ENCODE measurements around the gene BCOR. TPM values are rescaled to one million over a fixed set of nuclear protein-coding genes. Genes with fewer than 3 reads are reported as not detected.
A peak's percentile ranks its signal among the peaks of the same experiment; 100 is the strongest.

BCOR gene
- total RNA-seq, 2 experiments from 2014 or later, result 48.0 to 64.3 TPM

DNA sequence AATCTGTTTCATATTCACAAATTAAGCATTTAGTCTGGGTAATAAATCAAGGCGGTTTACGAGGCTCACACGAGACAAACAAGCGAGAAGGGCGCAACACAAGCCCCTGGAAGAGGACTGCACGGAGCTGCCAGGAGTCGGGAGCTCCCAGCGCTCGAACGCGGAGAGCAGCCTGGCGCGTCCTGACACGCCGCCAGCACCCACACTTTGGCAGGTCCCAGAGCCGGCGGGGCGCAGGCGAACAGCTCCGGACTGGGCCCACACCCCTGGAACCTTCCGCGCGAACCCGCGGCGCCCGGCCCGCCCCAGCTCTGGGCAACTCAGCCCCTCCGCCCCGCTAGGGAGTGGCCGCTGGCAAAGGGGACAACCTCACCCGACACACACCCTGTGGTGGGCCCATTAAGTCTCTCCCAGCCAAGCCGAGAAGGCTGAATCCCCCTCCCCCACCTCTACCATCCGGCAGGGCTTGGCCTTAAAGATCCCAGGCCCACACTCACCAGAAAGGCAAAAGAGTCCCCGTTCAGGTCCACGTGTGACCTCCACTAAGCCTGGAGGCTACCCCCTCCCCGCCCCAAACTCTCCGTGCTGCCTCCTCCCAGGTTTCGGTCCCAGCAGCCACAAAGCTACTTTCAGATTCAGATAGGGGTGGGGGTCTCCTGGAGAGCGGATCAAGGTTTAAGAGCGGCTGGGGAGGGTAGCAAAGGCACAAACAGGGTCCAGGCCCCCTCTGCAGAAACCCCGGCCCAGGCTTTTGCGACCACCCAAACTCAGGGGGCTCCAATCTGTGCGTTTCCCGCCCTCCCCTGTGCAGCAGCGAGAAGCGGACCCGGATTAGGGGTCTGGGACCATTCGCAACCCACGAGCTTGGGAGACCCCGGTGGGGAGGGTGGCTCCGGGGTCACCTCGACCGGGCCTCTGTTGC is 47.5 kb upstream of the BCOR start:
- ChIA-PET POLR2A (no interaction called here), CTCF (ENCODE audit: unreplicated experiment) (no interaction called here)
- no peak for DNase-seq (ENCODE audit: low spot score)

DNA sequence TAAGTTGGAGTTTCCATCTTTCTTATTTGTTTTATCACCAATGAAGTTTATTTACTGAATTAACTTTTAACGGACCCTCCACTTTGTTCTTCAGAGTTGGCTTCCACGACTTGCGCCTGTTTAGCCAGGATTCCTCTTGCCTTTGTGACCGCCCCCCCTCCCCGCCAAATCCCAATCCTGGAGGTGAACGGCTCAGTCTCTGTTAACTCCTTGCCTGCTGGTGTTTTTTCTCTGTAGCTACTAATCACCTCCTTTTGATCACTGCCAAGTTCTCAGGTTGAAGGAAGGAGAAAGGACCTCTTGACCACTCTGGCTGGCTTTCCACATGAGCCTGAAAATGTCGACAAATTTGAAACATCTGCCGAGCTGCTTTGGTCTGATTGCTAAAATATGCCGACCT is 46.8 kb upstream of the BCOR start:
- ChIA-PET POLR2A (no interaction called here), CTCF (ENCODE audit: unreplicated experiment) (no interaction called here)
- H3K9me3 ChIP-seq (ENCODE audit: low read length), result no peaks in the 10 kb centered on the region
- H3K27ac ChIP-seq (ENCODE audit: low read depth, low read length, poor library complexity, severe bottlenecking), result no peak overlapping the region
- no peak for TF ChIP-seq EZH2phosphoT487 (IDR thresholded peaks at IDR 0.05; ENCODE audit: borderline replicate concordance, low read depth, low read length)
- TF ChIP-seq, protein P1, sequence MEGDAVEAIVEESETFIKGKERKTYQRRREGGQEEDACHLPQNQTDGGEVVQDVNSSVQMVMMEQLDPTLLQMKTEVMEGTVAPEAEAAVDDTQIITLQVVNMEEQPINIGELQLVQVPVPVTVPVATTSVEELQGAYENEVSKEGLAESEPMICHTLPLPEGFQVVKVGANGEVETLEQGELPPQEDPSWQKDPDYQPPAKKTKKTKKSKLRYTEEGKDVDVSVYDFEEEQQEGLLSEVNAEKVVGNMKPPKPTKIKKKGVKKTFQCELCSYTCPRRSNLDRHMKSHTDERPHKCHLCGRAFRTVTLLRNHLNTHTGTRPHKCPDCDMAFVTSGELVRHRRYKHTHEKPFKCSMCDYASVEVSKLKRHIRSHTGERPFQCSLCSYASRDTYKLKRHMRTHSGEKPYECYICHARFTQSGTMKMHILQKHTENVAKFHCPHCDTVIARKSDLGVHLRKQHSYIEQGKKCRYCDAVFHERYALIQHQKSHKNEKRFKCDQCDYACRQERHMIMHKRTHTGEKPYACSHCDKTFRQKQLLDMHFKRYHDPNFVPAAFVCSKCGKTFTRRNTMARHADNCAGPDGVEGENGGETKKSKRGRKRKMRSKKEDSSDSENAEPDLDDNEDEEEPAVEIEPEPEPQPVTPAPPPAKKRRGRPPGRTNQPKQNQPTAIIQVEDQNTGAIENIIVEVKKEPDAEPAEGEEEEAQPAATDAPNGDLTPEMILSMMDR (conservative IDR thresholded peaks at IDR 0.05; ENCODE audit: low read length), result no peak
- H4K20me1 ChIP-seq (ENCODE audit: insufficient read depth, low read length), result no peaks in the 10 kb centered on the region
- H2AFZ ChIP-seq (ENCODE audit: low read length), result no peak overlapping the region
- BruUV-seq (replicated peaks), result no TSS peak
- H3K36me3 ChIP-seq (ENCODE audit: insufficient read depth, low read length), result no peaks in the 10 kb centered on the region
- no peak overlapping the region for H3K4me3 ChIP-seq (ENCODE audit: low read depth, low read length, poor library complexity, severe bottlenecking)
- no peaks in the 10 kb centered on the region for H3K79me2 ChIP-seq (ENCODE audit: insufficient read depth, low read depth, low read length)
- H3K4me1 ChIP-seq (ENCODE audit: insufficient read depth, low read length, poor library complexity, severe bottlenecking), result peaks cover 57% of the 10 kb centered on the region
- H3K4me2 ChIP-seq (ENCODE audit: low read length), result no peak overlapping the region
- intact Hi-C loops (cut with micrococcal nuclease; ENCODE audit: unreplicated experiment), result no loop called here
- H3K9me2 ChIP-seq (ENCODE audit: insufficient read depth, low read length), result no peaks in the 10 kb centered on the region
- no peak for DNase-seq (ENCODE audit: low spot score)

More for the DNA sequence above, 47.5 kb upstream of the BCOR start:
- Histone ChIP-seq H2AFZ (ENCODE audit: low read length) (no peak overlapping the region), H4K20me1 (ENCODE audit: insufficient read depth, low read length) (no peaks in the 10 kb centered on the region), H3K4me2 (ENCODE audit: low read length) (peak overlapping the region; percentile 76), H3K79me2 (ENCODE audit: insufficient read depth, low read depth, low read length) (no peaks in the 10 kb centered on the region), H3K4me3 (ENCODE audit: low read depth, low read length, poor library complexity, severe bottlenecking) (peak overlapping the region; percentile 62), H3K4me1 (ENCODE audit: insufficient read depth, low read length, poor library complexity, severe bottlenecking) (peaks cover 64% of the 10 kb centered on the region), H3K36me3 (ENCODE audit: insufficient read depth, low read length) (no peaks in the 10 kb centered on the region), H3K9me2 (ENCODE audit: insufficient read depth, low read length) (no peaks in the 10 kb centered on the region), H3K27ac (ENCODE audit: low read depth, low read length, poor library complexity, severe bottlenecking) (no peak overlapping the region), H3K9me3 (ENCODE audit: low read length) (no peaks in the 10 kb centered on the region)
- TF ChIP-seq EZH2phosphoT487 (IDR thresholded peaks at IDR 0.05; ENCODE audit: borderline replicate concordance, low read depth, low read length), result no peak
- TF ChIP-seq, protein P1 (conservative IDR thresholded peaks at IDR 0.05; ENCODE audit: low read length), result no peak
- BruUV-seq (replicated peaks), result no TSS peak
- intact Hi-C loops (cut with micrococcal nuclease; ENCODE audit: unreplicated experiment), result no loop called here

DNA sequence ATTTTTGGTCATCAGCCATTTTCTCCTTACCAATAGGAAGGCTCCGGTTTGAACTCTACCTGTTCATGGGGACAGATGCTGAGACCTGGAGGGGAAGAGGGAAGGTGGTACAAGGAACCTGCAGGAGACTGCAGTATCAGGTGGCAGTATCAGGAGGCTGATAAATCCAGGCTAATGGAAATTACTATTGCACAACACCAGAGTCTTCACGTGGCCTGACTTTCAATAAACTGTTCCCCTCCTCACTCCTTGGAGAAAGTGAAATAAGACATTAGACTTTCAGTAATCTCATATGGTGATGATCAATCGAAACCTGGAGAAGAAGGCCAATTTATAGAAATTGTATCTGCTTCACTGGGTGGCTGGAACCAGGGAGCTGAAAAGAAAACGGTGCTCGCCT is 46.2 kb upstream of the BCOR start:
- Histone ChIP-seq H3K27ac (ENCODE audit: low read depth, low read length, poor library complexity, severe bottlenecking) (no peak overlapping the region), H3K79me2 (ENCODE audit: insufficient read depth, low read depth, low read length) (no peaks in the 10 kb centered on the region), H3K4me3 (ENCODE audit: low read depth, low read length, poor library complexity, severe bottlenecking) (no peak overlapping the region), H3K9me3 (ENCODE audit: low read length) (no peaks in the 10 kb centered on the region), H3K4me1 (ENCODE audit: insufficient read depth, low read length, poor library complexity, severe bottlenecking) (peaks cover 51% of the 10 kb centered on the region), H4K20me1 (ENCODE audit: insufficient read depth, low read length) (no peaks in the 10 kb centered on the region), H3K4me2 (ENCODE audit: low read length) (no peak overlapping the region), H3K9me2 (ENCODE audit: insufficient read depth, low read length) (no peaks in the 10 kb centered on the region), H3K36me3 (ENCODE audit: insufficient read depth, low read length) (no peaks in the 10 kb centered on the region), H2AFZ (ENCODE audit: low read length) (no peak overlapping the region)
- intact Hi-C loops (cut with micrococcal nuclease; ENCODE audit: unreplicated experiment), result no loop called here
- no TSS peak for BruUV-seq (replicated peaks)
- ChIA-PET CTCF (ENCODE audit: unreplicated experiment) (no interaction called here), POLR2A (no interaction called here)
- TF ChIP-seq, protein P1 (conservative IDR thresholded peaks at IDR 0.05; ENCODE audit: low read length), result no peak
- no peak for TF ChIP-seq EZH2phosphoT487 (IDR thresholded peaks at IDR 0.05; ENCODE audit: borderline replicate concordance, low read depth, low read length)
- no peak for DNase-seq (ENCODE audit: low spot score)
